Neuronal stem cell (in vitro differentiated cells): Measurements from ENCODE around the gene ZNF621. TPM values are rescaled to one million over a fixed set of nuclear protein-coding genes. Genes with fewer than 3 reads are reported as not detected.

Experiments used
- DNase-seq: peaks from one replicate; pipeline ENCODE4 v3.0.0-alpha.2; 2013; ENCODE audit warnings: low spot score
- H2AFZ ChIP-seq: one replicate; pipeline ENCODE4 v1.6.1; 2013; ENCODE audit warnings: mild to moderate bottlenecking, low read length, inconsistent platforms
- H2AK5ac ChIP-seq: 2 replicates; pipeline ENCODE4 v1.6.1; 2013; ENCODE audit warnings: low read depth, mild to moderate bottlenecking, inconsistent platforms, low read length, moderate library complexity, mixed read lengths
- H2BK120ac ChIP-seq: 2 replicates; pipeline ENCODE4 v1.6.1; 2013; ENCODE audit warnings: low read depth, mild to moderate bottlenecking, inconsistent platforms, low read length, moderate library complexity, mixed read lengths
- H2BK12ac ChIP-seq: one replicate; pipeline ENCODE4 v1.6.1; 2013; ENCODE audit warnings: low read length, inconsistent platforms
- H2BK15ac ChIP-seq: 2 replicates; pipeline ENCODE4 v1.6.1; 2013; ENCODE audit warnings: mild to moderate bottlenecking, low read length, inconsistent platforms, mixed read lengths
- H2BK5ac ChIP-seq: one replicate; pipeline ENCODE4 v1.6.1; 2013; ENCODE audit warnings: inconsistent platforms, mild to moderate bottlenecking, low read length, moderate library complexity
- H3K14ac ChIP-seq: one replicate; pipeline ENCODE4 v1.6.1; 2013; ENCODE audit warnings: low read length, inconsistent platforms
- H3K18ac ChIP-seq: 2 replicates; pipeline ENCODE4 v1.6.1; 2013; ENCODE audit warnings: low read length, inconsistent platforms
- H3K23ac ChIP-seq: 2 replicates; pipeline ENCODE4 v1.6.1; 2013; ENCODE audit warnings: low read depth, mild to moderate bottlenecking, mixed read lengths, low read length, inconsistent platforms; ENCODE audit not compliant: poor library complexity
- H3K27ac ChIP-seq: replicated peaks from 3 replicates; pipeline ENCODE4 v1.5.1; 2013; ENCODE audit warnings: low read length, inconsistent platforms
- H3K27me3 ChIP-seq, 3 experiments: 2 replicates each; pipeline ENCODE4 v1.6.1; 2013; ENCODE audit warnings: low read length in 3 of 3, mild to moderate bottlenecking in 2 of 3, inconsistent platforms in 1 of 3, low read depth in 1 of 3, mixed read lengths in 1 of 3, moderate library complexity in 1 of 3; ENCODE audit not compliant: control insufficient read depth in 3 of 3, insufficient read depth in 3 of 3
- H3K36me3 ChIP-seq, 2 donors: replicated peaks in 1 of 2; 2 replicates each; pipeline ENCODE4 v1.6.1; 2013; ENCODE audit warnings: low read length in 2 of 2; ENCODE audit not compliant: control insufficient read depth in 2 of 2, insufficient read depth in 2 of 2
- H3K4ac ChIP-seq: 2 replicates; pipeline ENCODE4 v1.6.1; 2013; ENCODE audit warnings: inconsistent platforms, mild to moderate bottlenecking, low read length, moderate library complexity
- H3K4me1 ChIP-seq, 2 donors: 1 replicate in 1 of 2; 2 replicates in 1 of 2; pipeline ENCODE4 v1.6.1; 2013; ENCODE audit warnings: low read length in 2 of 2, low read depth in 1 of 2; ENCODE audit not compliant: control insufficient read depth in 2 of 2, insufficient read depth in 1 of 2
- H3K4me2 ChIP-seq: one replicate; pipeline ENCODE4 v1.6.1; 2013; ENCODE audit warnings: mild to moderate bottlenecking, low read length, inconsistent platforms; ENCODE audit not compliant: insufficient read depth, poor library complexity, severe bottlenecking
- H3K4me3 ChIP-seq, 2 donors: 2 replicates each; pipeline ENCODE4 v1.5.1; 2013; ENCODE audit warnings: low read length in 2 of 2, mild to moderate bottlenecking in 2 of 2, inconsistent platforms in 1 of 2, moderate library complexity in 1 of 2
- H3K79me1 ChIP-seq: one replicate; pipeline ENCODE4 v1.6.1; 2013; ENCODE audit warnings: low read depth, mild to moderate bottlenecking, inconsistent platforms, low read length, moderate library complexity
- H3K9ac ChIP-seq: one replicate; pipeline ENCODE4 v1.6.1; 2013; ENCODE audit warnings: mild to moderate bottlenecking, low read depth, low read length, inconsistent platforms; ENCODE audit not compliant: poor library complexity
- H3K9me3 ChIP-seq, 2 donors: replicated peaks in 1 of 2; 2 replicates each; pipeline versions ENCODE3 to v1.6.1; 2013; ENCODE audit warnings: low read length in 2 of 2, mild to moderate bottlenecking in 2 of 2, inconsistent platforms in 1 of 2, low read depth in 1 of 2, mixed read lengths in 1 of 2, moderate library complexity in 1 of 2; ENCODE audit not compliant: control insufficient read depth in 2 of 2, insufficient read depth in 1 of 2
- H4K8ac ChIP-seq: one replicate; pipeline ENCODE4 v1.6.1; 2013; ENCODE audit warnings: low read depth, mild to moderate bottlenecking, inconsistent platforms, low read length, moderate library complexity
- H4K91ac ChIP-seq: one replicate; pipeline ENCODE4 v1.6.1; 2013; ENCODE audit warnings: low read length, low read depth, mild to moderate bottlenecking, inconsistent platforms; ENCODE audit not compliant: poor library complexity
- WGBS, 2 donors: extraction: QIAGEN DNeasy Blood & Tissue Kit; methylation state at CpG; one replicate each; pipeline ENCODE4 v1.1.7; 2013; ENCODE audit warnings: missing lambda C conversion rate in 2 of 2, mixed read lengths in 1 of 2; ENCODE audit not compliant: insufficient read length in 2 of 2, insufficient replicate concordance in 1 of 2; ENCODE audit errors: extremely low coverage in 2 of 2; 5-methylcytosine and 5-hydroxymethylcytosine counted together
- polyA plus RNA-seq, 2 experiments: library from polyadenylated mRNA; stranded (reverse); fragments of 200-250 nt; gene quantifications; one replicate each; pipeline ENCODE4 v1.2.3, GENCODE V29; 2013

ZNF621 gene
- 15.0 TPM for polyA plus RNA-seq (2013, experiment 1 of 2)
- 15.7 TPM for polyA plus RNA-seq (2013, experiment 2 of 2)

DNA sequence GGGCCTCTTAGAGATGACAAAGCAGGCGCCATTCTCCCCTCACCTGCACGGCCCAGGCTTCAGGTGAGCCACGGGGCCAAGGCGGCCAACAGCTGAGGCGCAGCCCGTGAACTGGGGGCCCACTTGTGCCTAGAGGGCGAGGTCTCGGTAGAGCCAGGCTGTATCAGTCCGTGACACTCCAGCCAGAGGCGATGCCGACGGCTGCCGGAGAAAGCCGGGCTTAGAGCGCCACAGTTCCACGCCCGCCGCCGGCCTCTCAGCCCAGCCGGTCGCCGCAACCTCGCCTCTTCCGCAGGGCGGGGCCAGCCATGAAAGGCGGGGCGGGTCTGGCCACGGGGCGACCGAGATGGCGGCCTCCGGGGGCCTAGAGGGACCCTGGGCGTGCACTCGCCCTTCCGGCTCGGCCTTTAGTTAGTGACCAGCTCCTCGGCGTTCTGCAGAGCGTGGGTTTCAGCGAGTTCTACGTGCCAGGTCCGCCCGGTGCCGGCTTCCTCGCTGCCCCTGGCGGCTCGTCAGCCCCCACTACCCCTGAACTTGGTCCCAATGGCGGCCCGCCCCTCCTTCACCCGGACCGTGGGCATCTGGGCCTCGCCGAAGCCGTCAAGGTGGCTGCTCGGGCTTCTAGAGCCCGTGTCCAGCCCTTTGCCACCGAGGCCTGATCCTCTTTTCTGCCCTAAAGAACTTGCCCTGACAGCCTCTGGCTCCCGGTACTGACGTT lies at the start of gene ZNF621:
TSS of gene ZNF621 (plus strand) at position 393 of the 718 bp plus-strand sequence. CDS start 881 bp downstream, outside the sequence.
- Histone ChIP-seq H2AFZ (peak within 1 kb of the TSS; percentile 97), H2BK15ac (no peak within 1 kb of the TSS), H2BK12ac (no peak within 1 kb of the TSS), H3K9ac (peak within 1 kb of the TSS; percentile 94), H2BK5ac (peak within 1 kb of the TSS; percentile 75), H3K27me3 (no peaks in the 10 kb centered on the region), H3K4me2 (peak within 1 kb of the TSS; percentile 96), H3K14ac (peak within 1 kb of the TSS; percentile 84), H3K4ac (no peak within 1 kb of the TSS), H3K4me1 (peaks cover 3 to 8% of the 10 kb centered on the region in 2 donors), H2BK120ac (no peak within 1 kb of the TSS), H3K9me3 (no peaks in the 10 kb centered on the region), H2AK5ac (peak within 1 kb of the TSS; percentile 92), H4K8ac (no peak within 1 kb of the TSS), H3K79me1 (peaks cover 3% of the 10 kb centered on the region), H3K36me3 (peaks cover 3 to 36% of the 10 kb centered on the region in 2 donors), H3K23ac (peak within 1 kb of the TSS; percentile 100), H3K18ac (peak within 1 kb of the TSS; percentile 98), H3K27ac (peak within 1 kb of the TSS; percentile 66), H4K91ac (no peak within 1 kb of the TSS), H3K4me3 (peak within 1 kb of the TSS; percentile 59 to 95)
- no CpG with 5 or more reads among the region's 59 CpGs for WGBS, 2 donors
- peak; percentile 81 for DNase-seq

DNA sequence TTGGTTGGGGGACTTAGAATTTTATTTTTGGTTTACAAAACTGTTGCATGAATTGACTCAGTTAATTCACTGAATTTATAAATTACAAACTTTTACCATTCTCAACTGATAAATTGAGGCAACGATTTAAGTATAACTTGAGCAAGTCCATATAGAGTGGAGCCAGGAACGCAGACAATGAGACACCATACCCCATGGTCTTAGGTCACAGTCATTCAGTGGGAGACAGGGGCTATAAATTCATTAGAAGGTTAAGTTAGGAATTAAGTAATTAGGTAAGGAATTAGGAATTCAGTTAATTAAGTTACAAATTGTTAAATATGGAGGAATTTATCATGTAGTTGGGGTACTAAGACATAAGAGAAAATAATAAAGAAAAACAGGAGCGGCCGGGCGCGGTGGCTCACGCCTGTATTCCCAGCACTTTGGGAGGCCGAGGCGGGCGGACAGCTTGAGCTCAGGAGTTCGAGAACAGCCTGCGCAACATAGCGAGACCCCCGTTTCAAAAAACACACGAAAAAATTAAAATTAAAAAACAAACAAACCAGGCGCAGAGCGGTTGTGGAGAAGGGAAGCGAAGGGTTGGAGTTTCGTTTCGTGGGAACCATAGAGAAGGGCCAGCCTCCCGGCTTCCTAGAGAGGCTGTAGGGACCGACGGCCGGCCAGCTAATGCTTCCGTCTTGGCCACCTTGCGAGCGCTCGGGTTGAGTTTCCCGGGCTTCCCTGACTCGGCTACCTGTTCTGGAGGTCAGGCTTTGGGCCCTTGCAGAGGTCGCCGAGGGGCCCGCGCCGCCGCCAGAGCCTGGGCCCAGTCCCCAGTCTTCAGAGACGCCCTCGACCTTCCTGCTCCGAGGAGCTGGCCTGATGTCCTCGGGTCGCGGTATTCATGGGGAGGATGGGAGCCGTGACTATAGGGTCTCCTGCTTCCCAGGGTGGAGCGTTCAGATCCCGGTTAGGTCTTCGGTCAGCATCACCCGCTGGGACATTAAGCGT lies 48.0 kb upstream of the ZNF621 start, which contains the start of gene ZNF619:
TSS of gene ZNF619 (plus strand) at position 645 of the 993 bp plus-strand sequence. CDS start 858 bp downstream, outside the sequence.
- Histone ChIP-seq H3K23ac (no peak within 1 kb of the TSS), H3K4ac (no peak within 1 kb of the TSS), H4K8ac (no peak within 1 kb of the TSS), H3K4me2 (peak within 1 kb of the TSS; percentile 58), H3K9ac (peak within 1 kb of the TSS; percentile 92), H3K18ac (peak within 1 kb of the TSS; percentile 88), H2BK15ac (no peak within 1 kb of the TSS), H3K14ac (peak within 1 kb of the TSS; percentile 31), H3K27me3 (peaks cover 0 to 6% (median 0%) of the 10 kb centered on the region in 3 experiments), H3K4me3 (peak within 1 kb of the TSS; percentile 39 to 91), H3K79me1 (no peaks in the 10 kb centered on the region), H3K27ac (peak within 1 kb of the TSS; percentile 36), H2BK12ac (no peak within 1 kb of the TSS), H3K4me1 (peaks cover 0 to 4% of the 10 kb centered on the region in 2 donors), H2AK5ac (no peak within 1 kb of the TSS), H2BK120ac (no peak within 1 kb of the TSS), H2AFZ (peak within 1 kb of the TSS; percentile 83), H4K91ac (no peak within 1 kb of the TSS), H3K9me3 (no peaks in the 10 kb centered on the region), H3K36me3 (peaks cover 0 to 2% of the 10 kb centered on the region in 2 donors), H2BK5ac (no peak within 1 kb of the TSS)
- no CpG with 5 or more reads among the region's 48 CpGs for WGBS, 2 donors
- DNase-seq, result peak; percentile 58

DNA sequence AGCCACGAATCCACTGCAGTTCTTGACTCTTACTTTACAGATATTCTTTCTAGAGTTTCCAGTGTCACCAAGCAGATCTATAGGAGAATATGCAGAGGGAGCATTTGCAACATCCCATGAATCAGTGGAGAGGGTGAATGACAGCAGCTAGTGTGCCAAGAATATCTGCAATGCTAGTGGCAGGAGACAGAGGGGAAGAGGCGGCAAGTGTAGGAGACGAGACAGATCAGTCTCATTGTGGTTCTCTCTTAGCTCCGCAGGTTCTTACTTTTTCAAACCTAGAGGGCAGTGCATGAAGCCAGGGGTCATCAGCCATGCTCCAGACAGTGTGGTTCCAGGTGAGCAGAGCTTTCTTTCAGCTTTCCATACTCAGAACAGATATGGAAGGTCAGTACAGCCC lies 47.1 kb upstream of the ZNF621 start:
- Histone ChIP-seq H2AK5ac (no peak overlapping the region), H3K27ac (no peak overlapping the region), H3K23ac (no peak overlapping the region), H2BK15ac (no peak overlapping the region), H2AFZ (peak overlapping the region; percentile 83), H4K8ac (no peak overlapping the region), H4K91ac (no peak overlapping the region), H3K14ac (no peak overlapping the region), H3K4me3 (peak overlapping the region in 1 of 2 donors; percentile 39), H3K4me1 (peaks cover 0 to 4% of the 10 kb centered on the region in 2 donors), H3K9me3 (no peaks in the 10 kb centered on the region), H2BK12ac (no peak overlapping the region), H3K9ac (peak overlapping the region; percentile 51), H3K4ac (no peak overlapping the region), H3K18ac (no peak overlapping the region), H2BK5ac (no peak overlapping the region), H3K79me1 (no peaks in the 10 kb centered on the region), H3K36me3 (peaks cover 0 to 5% of the 10 kb centered on the region in 2 donors), H3K27me3 (peaks cover 0 to 6% (median 0%) of the 10 kb centered on the region in 3 experiments), H3K4me2 (peak overlapping the region; percentile 58), H2BK120ac (no peak overlapping the region)
- DNase-seq, result no peak
- no CpG with 5 or more reads among the region's 4 CpGs for WGBS, 2 donors
